Spleen (tissue), 7 donors: ENCODE measurements around the gene USP20.

Experiments
- CTCF ChIP-seq, 11 experiments: fragments of 200-600 bp in 7 of 11; fragments of 450-650 bp in 4 of 11; sonication (generic) in 4 of 11; IDR thresholded peaks in 8 of 11; conservative IDR thresholded peaks in 3 of 11; 1 replicate in 7 of 11; 2 replicates in 4 of 11; pipeline versions ENCODE4 v1.4.0 to v1.8.0; 2016 to 2021; ENCODE audit warnings: antibody characterized with exemption in 11 of 11, inconsistent platforms in 4 of 11, mild to moderate bottlenecking in 1 of 11
- POLR2A ChIP-seq, 3 donors: fragments of 450-650 bp; IDR thresholded peaks; one replicate each; pipeline ENCODE4 v1.5.1; 2017; ENCODE audit warnings: antibody characterized with exemption in 3 of 3, mild to moderate bottlenecking in 1 of 3
- donor health status: DM: no; HTN: no; CAD: no; lungs with moderate emphysema.
- donor health status: DM: no; HTN: no; CAD: no.
- donor health status: DM: no; HTN: no; CAD: no.

GRCh38 chr9:129828051-129828450 is 7.2 kb upstream of the USP20 start:
- TF ChIP-seq CTCF (IDR thresholded peaks at IDR 0.05 in 8 of 11, conservative IDR thresholded peaks at IDR 0.05 in 3 of 11) (no peak), POLR2A (IDR thresholded peaks at IDR 0.05) (no peak)
